Measurements from ENCODE around the gene ELMO1. TPM values are rescaled to one million over a fixed set of nuclear protein-coding genes. Genes with fewer than 3 reads are reported as not detected.

Gene ELMO1
- total RNA-seq, 2 donors from 2014 or later, result 10.9 to 56.0 TPM

DNA sequence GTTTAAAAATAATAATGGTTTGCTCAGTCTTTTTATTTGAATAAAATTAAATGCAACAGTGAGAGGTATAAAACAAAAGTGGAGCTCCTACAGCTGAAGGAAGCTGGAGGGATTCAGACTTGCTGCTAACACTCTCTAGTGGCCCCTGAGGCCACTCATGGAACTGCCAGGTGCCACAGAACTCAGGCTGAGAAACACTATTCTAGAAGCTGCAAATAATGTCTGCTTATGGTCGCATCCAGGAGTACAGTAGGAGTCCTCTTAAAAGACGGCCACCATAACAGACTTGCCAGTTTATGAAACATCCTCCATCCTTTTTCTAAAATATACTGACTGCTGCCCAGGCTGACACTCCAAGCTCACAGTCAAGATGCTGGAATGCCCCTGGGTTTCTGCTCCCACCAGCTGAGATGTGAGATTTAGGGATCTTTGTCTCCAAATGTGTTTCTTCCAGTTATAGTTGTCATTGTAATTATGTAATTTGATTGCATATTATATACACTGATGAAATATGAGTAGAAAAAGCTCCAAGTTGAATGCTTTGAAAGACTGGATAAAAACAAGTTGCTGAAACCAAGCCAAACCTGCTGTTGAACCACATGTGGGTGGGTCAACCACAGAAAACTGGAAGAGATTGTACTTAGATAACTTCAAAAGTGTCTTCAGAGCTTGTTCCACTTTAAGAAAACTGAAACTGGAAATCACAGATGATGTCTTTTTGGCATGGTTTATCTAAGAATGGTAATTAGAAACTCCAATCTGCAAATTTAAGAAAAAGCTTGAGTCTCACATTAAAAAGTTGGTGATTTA lies 510.7 kb downstream of the ELMO1 start:
- H3K4me3 ChIP-seq, result no peak overlapping the region
- H3K4me1 ChIP-seq, result peaks cover 8% of the 10 kb centered on the region
- intact Hi-C loops (cut with DNase I), result no loop called here
- ATAC-seq (no peak), DNase-seq (no peak)
- H3K36me3 ChIP-seq (replicated peaks in 1 of 2; ENCODE audit: insufficient read depth in 1 of 2, low read depth in 2 of 2), result no peaks in the 10 kb centered on the region
- no peak for TF ChIP-seq POLR2A (IDR thresholded peaks at IDR 0.05)
- H3K27ac ChIP-seq, result no peak overlapping the region
- 80 to 89% methylated on average over 2 of the region's 2 CpGs for WGBS, 2 donors
- H3K27me3 ChIP-seq, result no peaks in the 10 kb centered on the region
- H3K9me3 ChIP-seq, result peaks cover 0 to 34% (median 0%) of the 10 kb centered on the region in 3 donors

DNA sequence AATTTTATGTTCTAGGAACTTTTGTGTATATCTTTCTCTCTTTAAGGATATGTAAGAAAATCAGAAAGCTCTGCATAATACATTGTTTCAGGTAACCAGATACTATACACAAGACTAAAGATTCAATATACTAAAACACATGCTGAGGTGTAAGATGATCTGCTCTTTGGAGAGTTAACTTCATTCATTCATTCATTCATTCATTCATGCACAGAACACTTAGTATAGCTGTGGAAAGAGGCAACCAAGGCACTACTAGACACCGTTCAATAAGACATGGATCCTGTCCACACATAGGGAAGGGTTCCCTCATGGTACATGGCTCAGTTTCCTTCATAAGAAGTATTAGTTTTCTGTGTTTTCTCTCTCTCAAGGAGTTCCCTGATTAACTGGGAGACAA lies 516.8 kb downstream of the ELMO1 start:
- Histone ChIP-seq H3K27ac (no peak overlapping the region), H3K9me3 (peaks cover 0 to 12% (median 0%) of the 10 kb centered on the region in 3 donors), H3K4me1 (peaks cover 11% of the 10 kb centered on the region), H3K27me3 (no peaks in the 10 kb centered on the region), H3K4me3 (no peak overlapping the region), H3K36me3 (replicated peaks in 1 of 2; ENCODE audit: insufficient read depth in 1 of 2, low read depth in 2 of 2) (no peaks in the 10 kb centered on the region)
- no peak for TF ChIP-seq POLR2A (IDR thresholded peaks at IDR 0.05)
- no peak for TF ChIP-seq CTCF (IDR thresholded peaks at IDR 0.05)
- DNase-seq (no peak), ATAC-seq (no peak)
- 96% methylated on average over 1 of the region's 1 CpG for WGBS, 2 donors
- intact Hi-C loops (cut with DNase I), result no loop called here

- no peak for DNase-seq
- Histone ChIP-seq H3K36me3 (replicated peaks in 1 of 2; ENCODE audit: insufficient read depth in 1 of 2, low read depth in 2 of 2) (no peaks in the 10 kb centered on the region), H3K27me3 (no peaks in the 10 kb centered on the region), H3K4me1 (peaks cover 11% of the 10 kb centered on the region), H3K27ac (no peak overlapping the region), H3K9me3 (no peaks in the 10 kb centered on the region), H3K4me3 (no peak overlapping the region)
- no peak for ATAC-seq
- TF ChIP-seq POLR2A (IDR thresholded peaks at IDR 0.05), result no peak
- TF ChIP-seq CTCF (IDR thresholded peaks at IDR 0.05), result no peak
- WGBS, 2 donors, result 95 to 96% methylated on average over 4 of the region's 4 CpGs
- intact Hi-C loops (cut with DNase I), result no loop called here
Observed at GRCh38 chr7:36929791-36930190, 518.9 kb downstream of the ELMO1 start.

DNA sequence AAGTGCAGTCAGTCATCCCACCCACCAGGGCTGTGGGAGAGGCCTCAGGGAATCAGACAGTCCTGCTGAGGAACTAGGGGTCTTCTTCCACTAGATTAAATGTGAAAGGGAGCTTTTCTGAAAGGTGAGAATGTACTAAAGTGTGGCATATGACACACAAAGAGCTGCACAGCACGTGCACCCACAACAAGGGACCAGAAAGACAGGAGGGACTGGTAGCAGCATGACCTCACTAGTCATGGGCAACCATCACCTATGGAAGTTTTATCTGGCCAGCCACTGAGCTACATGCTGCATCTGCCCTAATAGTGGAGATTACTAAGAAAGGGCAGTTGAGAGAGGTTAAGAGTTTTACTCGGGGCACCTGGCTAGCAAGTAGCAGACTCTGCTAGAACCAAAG lies 519.9 kb downstream of the ELMO1 start:
- H3K4me3 ChIP-seq, result no peak overlapping the region
- TF ChIP-seq CTCF (IDR thresholded peaks at IDR 0.05) (no peak), POLR2A (IDR thresholded peaks at IDR 0.05) (no peak)
- no peaks in the 10 kb centered on the region for H3K27me3 ChIP-seq
- peaks cover 17% of the 10 kb centered on the region for H3K4me1 ChIP-seq
- no peaks in the 10 kb centered on the region for H3K36me3 ChIP-seq (replicated peaks in 1 of 2; ENCODE audit: insufficient read depth in 1 of 2, low read depth in 2 of 2)
- intact Hi-C loops (cut with DNase I), result no loop called here
- DNase-seq, result no peak
- H3K9me3 ChIP-seq, result no peaks in the 10 kb centered on the region
- WGBS, 2 donors, result 91 to 92% methylated on average over 1 to 2 of the region's 2 CpGs
- ATAC-seq, result no peak
- H3K27ac ChIP-seq, result no peak overlapping the region

DNA sequence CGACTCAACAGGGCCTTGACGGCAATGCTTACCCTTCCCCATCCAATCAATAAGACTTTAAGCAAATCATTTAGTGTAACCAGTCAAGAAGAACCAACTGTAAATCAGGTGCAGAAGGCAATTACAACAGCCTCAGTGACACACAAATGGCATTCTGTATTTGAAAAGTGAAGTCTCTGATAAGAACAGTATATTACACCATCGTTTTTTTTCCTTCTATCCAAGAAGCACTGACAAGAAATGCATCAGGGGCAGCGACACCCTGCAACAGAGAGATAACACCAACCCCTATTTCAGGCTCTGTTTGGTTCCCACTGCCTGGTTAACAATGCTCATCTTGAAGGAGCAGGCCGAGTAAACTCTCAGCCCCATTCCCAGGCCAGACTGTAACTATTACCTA lies 520.4 kb downstream of the ELMO1 start:
- H3K4me1 ChIP-seq, result peaks cover 19% of the 10 kb centered on the region
- intact Hi-C loops (cut with DNase I), result no loop called here

More for the DNA sequence above, 520.4 kb downstream of the ELMO1 start:
- 43 to 59% methylated on average over 5 of the region's 5 CpGs for WGBS, 2 donors
- ATAC-seq, result no peak
- no peak overlapping the region for H3K4me3 ChIP-seq
- no peak for DNase-seq
- H3K27ac ChIP-seq, result no peak overlapping the region
- no peaks in the 10 kb centered on the region for H3K27me3 ChIP-seq
- H3K9me3 ChIP-seq, result no peaks in the 10 kb centered on the region
- H3K36me3 ChIP-seq (replicated peaks in 1 of 2; ENCODE audit: insufficient read depth in 1 of 2, low read depth in 2 of 2), result no peaks in the 10 kb centered on the region
- no peak for TF ChIP-seq POLR2A (IDR thresholded peaks at IDR 0.05)
- no peak for TF ChIP-seq CTCF (IDR thresholded peaks at IDR 0.05)

Data from body of pancreas (tissue), 4 donors.